Measurements from ENCODE around the gene MAN2B1. TPM values are rescaled to one million over a fixed set of nuclear protein-coding genes. Genes with fewer than 3 reads are reported as not detected.

Gene MAN2B1
- total and polyA plus RNA-seq, 2 of the 13 experiments (the other 11 are each of a cell fraction or from before 2014, with no cell fraction given) = 23.6 to 23.8 TPM

- no peak for TF ChIP-seq ZFP62 (CRISPR knock-in tag; IDR thresholded peaks at IDR 0.05)
- no peak for TF ChIP-seq EZH2 (conservative IDR thresholded peaks at IDR 0.05; ENCODE audit: low read depth, low read length)
- TF ChIP-seq KLF15 (CRISPR knock-in tag; IDR thresholded peaks at IDR 0.05; ENCODE audit: borderline replicate concordance) = no peak
- TF ChIP-seq ZNF230 (CRISPR knock-in tag; IDR thresholded peaks at IDR 0.05) = peak; percentile 78; the same call in 1 of the 2 replicates
- TF ChIP-seq ZNF138 (CRISPR knock-in tag; IDR thresholded peaks at IDR 0.05; ENCODE audit: low read depth) = 0 out of 2 replicates have a peak, but pooled peaks have one; percentile 81
- TF ChIP-seq ZNF777 (CRISPR knock-in tag; IDR thresholded peaks at IDR 0.05) = peak; percentile 50; the same call in 1 of the 2 replicates
- peak; percentile 78; the same call in 1 of the 2 replicates for TF ChIP-seq ZBTB3 (CRISPR knock-in tag; IDR thresholded peaks at IDR 0.05; ENCODE audit: borderline replicate concordance, low read depth)
- TF ChIP-seq, protein P1, sequence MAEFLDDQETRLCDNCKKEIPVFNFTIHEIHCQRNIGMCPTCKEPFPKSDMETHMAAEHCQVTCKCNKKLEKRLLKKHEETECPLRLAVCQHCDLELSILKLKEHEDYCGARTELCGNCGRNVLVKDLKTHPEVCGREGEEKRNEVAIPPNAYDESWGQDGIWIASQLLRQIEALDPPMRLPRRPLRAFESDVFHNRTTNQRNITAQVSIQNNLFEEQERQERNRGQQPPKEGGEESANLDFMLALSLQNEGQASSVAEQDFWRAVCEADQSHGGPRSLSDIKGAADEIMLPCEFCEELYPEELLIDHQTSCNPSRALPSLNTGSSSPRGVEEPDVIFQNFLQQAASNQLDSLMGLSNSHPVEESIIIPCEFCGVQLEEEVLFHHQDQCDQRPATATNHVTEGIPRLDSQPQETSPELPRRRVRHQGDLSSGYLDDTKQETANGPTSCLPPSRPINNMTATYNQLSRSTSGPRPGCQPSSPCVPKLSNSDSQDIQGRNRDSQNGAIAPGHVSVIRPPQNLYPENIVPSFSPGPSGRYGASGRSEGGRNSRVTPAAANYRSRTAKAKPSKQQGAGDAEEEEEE (CRISPR knock-in tag; IDR thresholded peaks at IDR 0.05; ENCODE audit: borderline replicate concordance) = no peak
- TF ChIP-seq, protein P2, sequence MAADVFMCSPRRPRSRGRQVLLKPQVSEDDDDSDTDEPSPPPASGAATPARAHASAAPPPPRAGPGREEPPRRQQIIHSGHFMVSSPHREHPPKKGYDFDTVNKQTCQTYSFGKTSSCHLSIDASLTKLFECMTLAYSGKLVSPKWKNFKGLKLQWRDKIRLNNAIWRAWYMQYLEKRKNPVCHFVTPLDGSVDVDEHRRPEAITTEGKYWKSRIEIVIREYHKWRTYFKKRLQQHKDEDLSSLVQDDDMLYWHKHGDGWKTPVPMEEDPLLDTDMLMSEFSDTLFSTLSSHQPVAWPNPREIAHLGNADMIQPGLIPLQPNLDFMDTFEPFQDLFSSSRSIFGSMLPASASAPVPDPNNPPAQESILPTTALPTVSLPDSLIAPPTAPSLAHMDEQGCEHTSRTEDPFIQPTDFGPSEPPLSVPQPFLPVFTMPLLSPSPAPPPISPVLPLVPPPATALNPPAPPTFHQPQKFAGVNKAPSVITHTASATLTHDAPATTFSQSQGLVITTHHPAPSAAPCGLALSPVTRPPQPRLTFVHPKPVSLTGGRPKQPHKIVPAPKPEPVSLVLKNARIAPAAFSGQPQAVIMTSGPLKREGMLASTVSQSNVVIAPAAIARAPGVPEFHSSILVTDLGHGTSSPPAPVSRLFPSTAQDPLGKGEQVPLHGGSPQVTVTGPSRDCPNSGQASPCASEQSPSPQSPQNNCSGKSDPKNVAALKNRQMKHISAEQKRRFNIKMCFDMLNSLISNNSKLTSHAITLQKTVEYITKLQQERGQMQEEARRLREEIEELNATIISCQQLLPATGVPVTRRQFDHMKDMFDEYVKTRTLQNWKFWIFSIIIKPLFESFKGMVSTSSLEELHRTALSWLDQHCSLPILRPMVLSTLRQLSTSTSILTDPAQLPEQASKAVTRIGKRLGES (CRISPR knock-in tag; IDR thresholded peaks at IDR 0.05; ENCODE audit: borderline replicate concordance) = no peak
- no peak for TF ChIP-seq ETV6 (CRISPR knock-in tag; conservative IDR thresholded peaks at IDR 0.05)
- TF ChIP-seq ZNF691 (CRISPR knock-in tag; IDR thresholded peaks at IDR 0.05; ENCODE audit: borderline replicate concordance, low read depth) = no peak
- TF ChIP-seq, protein P3, sequence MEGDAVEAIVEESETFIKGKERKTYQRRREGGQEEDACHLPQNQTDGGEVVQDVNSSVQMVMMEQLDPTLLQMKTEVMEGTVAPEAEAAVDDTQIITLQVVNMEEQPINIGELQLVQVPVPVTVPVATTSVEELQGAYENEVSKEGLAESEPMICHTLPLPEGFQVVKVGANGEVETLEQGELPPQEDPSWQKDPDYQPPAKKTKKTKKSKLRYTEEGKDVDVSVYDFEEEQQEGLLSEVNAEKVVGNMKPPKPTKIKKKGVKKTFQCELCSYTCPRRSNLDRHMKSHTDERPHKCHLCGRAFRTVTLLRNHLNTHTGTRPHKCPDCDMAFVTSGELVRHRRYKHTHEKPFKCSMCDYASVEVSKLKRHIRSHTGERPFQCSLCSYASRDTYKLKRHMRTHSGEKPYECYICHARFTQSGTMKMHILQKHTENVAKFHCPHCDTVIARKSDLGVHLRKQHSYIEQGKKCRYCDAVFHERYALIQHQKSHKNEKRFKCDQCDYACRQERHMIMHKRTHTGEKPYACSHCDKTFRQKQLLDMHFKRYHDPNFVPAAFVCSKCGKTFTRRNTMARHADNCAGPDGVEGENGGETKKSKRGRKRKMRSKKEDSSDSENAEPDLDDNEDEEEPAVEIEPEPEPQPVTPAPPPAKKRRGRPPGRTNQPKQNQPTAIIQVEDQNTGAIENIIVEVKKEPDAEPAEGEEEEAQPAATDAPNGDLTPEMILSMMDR (CRISPR knock-in tag; IDR thresholded peaks at IDR 0.05) = peak; percentile 28; the same call in 1 of the 2 replicates
- TF ChIP-seq BCL6 (CRISPR knock-in tag; IDR thresholded peaks at IDR 0.05) = peak; percentile 46; the same call in 1 of the 2 replicates
- TF ChIP-seq ZFP37 (CRISPR knock-in tag; IDR thresholded peaks at IDR 0.05; ENCODE audit: borderline replicate concordance) = peak; percentile 27; the same call in 1 of the 2 replicates
- no peak for TF ChIP-seq ZNF850 (CRISPR knock-in tag; conservative IDR thresholded peaks at IDR 0.05)
- peak; percentile 83 for TF ChIP-seq IRF2 (CRISPR knock-in tag; IDR thresholded peaks at IDR 0.05)
- TF ChIP-seq REL (CRISPR knock-in tag; conservative IDR thresholded peaks at IDR 0.05) = no peak
- TF ChIP-seq ZFP36L2 (CRISPR knock-in tag; IDR thresholded peaks at IDR 0.05) = 0 out of 2 replicates have a peak, but pooled peaks have one; percentile 79
- peak; percentile 52; the same call in 1 of the 2 replicates for TF ChIP-seq RAD21 (CRISPR knock-in tag; IDR thresholded peaks at IDR 0.05)
- TF ChIP-seq REXO4 (CRISPR knock-in tag; IDR thresholded peaks at IDR 0.05; ENCODE audit: borderline replicate concordance) = no peak
These were observed 30.1 kb upstream of the MAN2B1 start, which contains the start of gene FBXW9 (continued) for GRCh38 chr19:12696366-12697335.

All from HepG2 (cell line).